ENCODE results near the gene POLN. TPM values are rescaled to one million over a fixed set of nuclear protein-coding genes. Genes with fewer than 3 reads are reported as not detected.

The POLN gene
- total and polyA plus RNA-seq, 2 of the 4 experiments (the other 2 are of a cell fraction): 0.63 to 0.72 TPM

GRCh38 chr4:2261110-2261852, 19.4 kb upstream of the POLN start:
- WGBS, 2 experiments (ENCODE audit: extremely low coverage in 2 of 2, insufficient read length in 1 of 2): 2% methylated on average over 38 of the region's 91 CpGs; no CpG with 5 or more reads in 1 of the 2 experiments
- peak overlapping the region; percentile 99 for H2AK9ac ChIP-seq (replicated peaks; ENCODE audit: low read depth, low read length, poor library complexity)
- peak overlapping the region; percentile 29; the same call in 1 of the 2 replicates for H3K23ac ChIP-seq (ENCODE audit: low read depth, low read length)
- peaks cover 28 to 44% of the 10 kb centered on the region in 2 experiments for H3K79me1 ChIP-seq (ENCODE audit: low read depth in 1 of 2, low read length in 2 of 2)
- ChIA-PET CTCF (no interaction called here), POLR2A (ENCODE audit: unreplicated experiment) (no interaction called here)
- no TSS peak for BruUV-seq (replicated peaks)
- peak overlapping the region; percentile 38; the same call in 1 of the 2 replicates for H3K56ac ChIP-seq (ENCODE audit: extremely low read depth, insufficient read depth, low read length)
- H3K4me1 ChIP-seq (ENCODE audit: control insufficient read depth, insufficient read depth, low read length): peaks cover 8% of the 10 kb centered on the region; the same call in 1 of the 2 replicates
- H3K4me2 ChIP-seq (ENCODE audit: low read depth, low read length): peak overlapping the region; percentile 83
- H3K9ac ChIP-seq (ENCODE audit: low read depth, low read length): peak overlapping the region; percentile 87
- DNase-seq: peak; percentile 34
- no peak overlapping the region for H2BK15ac ChIP-seq (ENCODE audit: low read depth, low read length)
- H2AFZ ChIP-seq (replicated peaks; ENCODE audit: low read length, poor library complexity): peak overlapping the region; percentile 92
- peaks cover 4% of the 10 kb centered on the region; the same call in 1 of the 2 replicates for H3K9me1 ChIP-seq (ENCODE audit: insufficient read depth, low read length)
- H4K8ac ChIP-seq (ENCODE audit: low read depth in 2 of 2, low read length in 2 of 2): peak overlapping the region; percentile 65 to 75
- H3K4me3 ChIP-seq (ENCODE audit: insufficient read depth, low read depth, low read length): peak overlapping the region; percentile 97
- H3K27me3 ChIP-seq (ENCODE audit: control insufficient read depth, insufficient read depth, low read length): no peaks in the 10 kb centered on the region
- ATAC-seq (ENCODE audit: low read depth): peak; percentile 47
- peak overlapping the region; percentile 42; the same call in 1 of the 2 replicates for H3K18ac ChIP-seq (ENCODE audit: low read depth, low read length)
- TF ChIP-seq SMC3 (IDR thresholded peaks at IDR 0.05; ENCODE audit: low read depth, low read length): no peak
- TF ChIP-seq MXI1 (IDR thresholded peaks at IDR 0.05; ENCODE audit: borderline replicate concordance, low read depth, low read length): peak; percentile 90
- peak; percentile 76; the same call in 1 of the 2 replicates for TF ChIP-seq MAZ (IDR thresholded peaks at IDR 0.05; ENCODE audit: borderline replicate concordance, low read depth, low read length)
- TF ChIP-seq POLR2A (IDR thresholded peaks at IDR 0.05; ENCODE audit: low read depth, low read length): peak; percentile 12; the same call in 1 of the 2 replicates
- peak overlapping the region; percentile 85 for H3K4ac ChIP-seq (ENCODE audit: low read depth, low read length)
- peaks cover 37% of the 10 kb centered on the region for H4K20me1 ChIP-seq (ENCODE audit: insufficient read depth, low read length)
- peak overlapping the region; percentile 54 for H2AK5ac ChIP-seq (ENCODE audit: low read depth, low read length)
- H2BK120ac ChIP-seq (ENCODE audit: low read depth, low read length): peak overlapping the region; percentile 26; the same call in 1 of the 2 replicates
- H3K9me3 ChIP-seq (ENCODE audit: control insufficient read depth, insufficient read depth, low read length): no peaks in the 10 kb centered on the region
- peak overlapping the region; percentile 56 for H4K91ac ChIP-seq (ENCODE audit: insufficient read depth, low read depth, low read length)
- peak overlapping the region; percentile 76 for H4K5ac ChIP-seq (ENCODE audit: low read depth, low read length)
- dilution Hi-C loops (cut with HindIII; ENCODE audit: low sequenced_read_pairs, unreplicated experiment) (no loop called here), in situ Hi-C loops (cut with MboI; ENCODE audit: low sequenced_read_pairs) (no loop called here), intact Hi-C loops (cut with micrococcal nuclease) (loop anchor here (5.0 to 10.0 kb wide), 3 partner anchors 91 to 206 kb away; partner anchors contain the start of genes CFAP99, RNF4 and ZFYVE28)
- peak overlapping the region; percentile 71 for H2BK5ac ChIP-seq (ENCODE audit: low read depth, low read length, poor library complexity, severe bottlenecking)
- H3K36me3 ChIP-seq (ENCODE audit: control insufficient read depth, insufficient read depth, low read length): peaks cover 26% of the 10 kb centered on the region; the same call in 1 of the 2 replicates
- H3K14ac ChIP-seq (replicated peaks; ENCODE audit: low read depth, low read length): peak overlapping the region; percentile 85
- H2BK20ac ChIP-seq (ENCODE audit: low read depth, low read length): no peak overlapping the region
- peak overlapping the region; percentile 89 for H3K27ac ChIP-seq (ENCODE audit: insufficient read depth, low read length)

Data from IMR-90 (cell line).